Muscle of leg (tissue), 11 donors: ENCODE data around the gene ALK. TPM values are rescaled to one million over a fixed set of nuclear protein-coding genes. Genes with fewer than 3 reads are reported as not detected.
A peak's percentile ranks its signal among the peaks of the same experiment; 100 is the strongest.

Experiments
- DNase-seq: peaks from one replicate; pipeline ENCODE4 v3.0.0; 2013
- H3K27ac ChIP-seq: one replicate; pipeline ENCODE4 v1.5.1; 2013; ENCODE audit warnings: mild to moderate bottlenecking, low read length, control low read depth
- H3K27me3 ChIP-seq: one replicate; pipeline ENCODE4 v1.6.1; 2013; ENCODE audit warnings: low read length; ENCODE audit not compliant: control insufficient read depth, insufficient read depth
- H3K36me3 ChIP-seq: one replicate; pipeline ENCODE4 v1.6.1; 2013; ENCODE audit warnings: low read length; ENCODE audit not compliant: control insufficient read depth, insufficient read depth
- H3K4me1 ChIP-seq: one replicate; pipeline ENCODE4 v1.6.1; 2013; ENCODE audit warnings: low read length; ENCODE audit not compliant: control insufficient read depth, insufficient read depth
- H3K4me3 ChIP-seq: one replicate; pipeline ENCODE4 v1.5.1; 2013; ENCODE audit warnings: low read length, control low read depth
- H3K9me3 ChIP-seq: replicated peaks from 2 replicates; pipeline ENCODE4 v1.6.1; 2013; ENCODE audit warnings: low read depth, low read length; ENCODE audit not compliant: control insufficient read depth
- WGBS: methylation state at CpG from one replicate; pipeline ENCODE4 v1.1.5; 2013; ENCODE audit warnings: missing lambda C conversion rate; ENCODE audit not compliant: insufficient coverage; 5-methylcytosine and 5-hydroxymethylcytosine counted together
- polyA plus RNA-seq, 8 donors: library from polyadenylated mRNA; unstranded; fragments of 120-200 nt; gene quantifications; one replicate each; pipeline versions ENCODE4 v1.2.1 to v1.2.3, GENCODE V29; 2013; ENCODE audit warnings: inconsistent platforms in 1 of 8, low replicate concordance in 1 of 8; ENCODE audit not compliant: insufficient read length in 8 of 8, insufficient read depth in 1 of 8
- total RNA-seq: library from RNA; stranded (reverse); fragments of 120-200 nt; gene quantifications from one replicate; pipeline ENCODE4 v1.2.4, GENCODE V29; 2013

The ALK gene
- total and polyA plus RNA-seq, 9 donors = 0.04 to 0.29 (median 0.09) TPM

DNA sequence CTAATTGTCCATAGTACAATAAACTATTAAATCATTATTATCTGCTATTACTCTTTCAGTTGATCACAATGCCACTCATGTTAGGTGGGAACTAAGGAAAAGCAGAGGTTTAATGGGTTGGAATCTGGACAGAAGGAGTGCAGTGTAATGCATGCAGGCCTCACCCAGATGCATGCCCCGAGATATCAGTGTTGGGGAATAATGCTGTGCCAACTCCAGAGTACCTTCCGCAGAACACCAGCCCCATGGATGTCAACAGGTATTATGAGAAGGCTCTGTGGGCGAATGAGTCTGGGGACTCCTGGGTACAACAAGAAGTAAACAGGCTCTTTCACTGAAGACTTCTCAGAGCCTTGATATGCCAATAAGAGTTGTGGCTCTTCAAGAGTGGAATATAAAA is 377.4 kb downstream of the ALK start:
- H3K27ac ChIP-seq = no peak overlapping the region
- no peak for DNase-seq
- no peaks in the 10 kb centered on the region for H3K36me3 ChIP-seq
- H3K4me1 ChIP-seq = no peaks in the 10 kb centered on the region
- no peak overlapping the region for H3K4me3 ChIP-seq
- 100% methylated on average over 1 of the region's 3 CpGs for WGBS
- no peaks in the 10 kb centered on the region for H3K9me3 ChIP-seq
- no peaks in the 10 kb centered on the region for H3K27me3 ChIP-seq

DNA sequence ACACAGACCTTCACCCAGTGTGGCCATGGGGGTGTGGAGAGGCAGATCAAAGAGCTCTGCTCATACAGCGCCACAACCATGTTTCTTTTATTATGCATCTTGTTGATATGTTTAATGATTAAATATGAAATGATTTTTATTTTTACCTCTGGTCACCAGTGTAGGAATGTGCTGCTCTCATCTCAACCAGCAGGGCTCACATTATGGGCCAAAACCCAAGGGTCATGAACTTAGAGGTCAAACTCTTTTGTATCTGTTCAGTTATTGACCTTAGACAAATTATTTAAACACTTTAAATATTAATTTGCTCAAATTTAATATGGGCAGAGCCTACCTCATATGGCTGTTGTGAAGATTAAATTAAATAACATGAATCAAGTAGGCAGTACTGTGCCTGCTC is 386.2 kb downstream of the ALK start:
- DNase-seq = no peak
- no CpG with 5 or more reads among the region's 1 CpG for WGBS
- no peaks in the 10 kb centered on the region for H3K27me3 ChIP-seq
- no peaks in the 10 kb centered on the region for H3K36me3 ChIP-seq
- no peak overlapping the region for H3K4me3 ChIP-seq
- peaks cover 4% of the 10 kb centered on the region for H3K4me1 ChIP-seq
- H3K27ac ChIP-seq = no peak overlapping the region
- no peaks in the 10 kb centered on the region for H3K9me3 ChIP-seq

- H3K4me3 ChIP-seq = no peak overlapping the region
- no peaks in the 10 kb centered on the region for H3K9me3 ChIP-seq
- H3K27me3 ChIP-seq = no peaks in the 10 kb centered on the region
- DNase-seq = peak; percentile 22
- H3K36me3 ChIP-seq = no peaks in the 10 kb centered on the region
- 50% methylated on average over 1 of the region's 1 CpG for WGBS
- no peak overlapping the region for H3K27ac ChIP-seq
- peaks cover 26% of the 10 kb centered on the region for H3K4me1 ChIP-seq
Observed at GRCh38 chr2:29532436-29532835, 388.9 kb downstream of the ALK start.

GRCh38 chr2:29531626-29532025 is 389.8 kb downstream of the ALK start:
- H3K27ac ChIP-seq = no peak overlapping the region
- no peak overlapping the region for H3K4me3 ChIP-seq
- H3K27me3 ChIP-seq = no peaks in the 10 kb centered on the region
- WGBS = 91% methylated on average over 3 of the region's 4 CpGs
- no peaks in the 10 kb centered on the region for H3K36me3 ChIP-seq
- no peaks in the 10 kb centered on the region for H3K9me3 ChIP-seq
- H3K4me1 ChIP-seq = peaks cover 34% of the 10 kb centered on the region
- no peak for DNase-seq

GRCh38 chr2:29530281-29530680 is 391.1 kb downstream of the ALK start:
- 67% methylated on average over 1 of the region's 2 CpGs for WGBS
- DNase-seq = no peak
- H3K27me3 ChIP-seq = no peaks in the 10 kb centered on the region
- no peaks in the 10 kb centered on the region for H3K9me3 ChIP-seq
- no peaks in the 10 kb centered on the region for H3K36me3 ChIP-seq
- no peak overlapping the region for H3K27ac ChIP-seq
- peaks cover 37% of the 10 kb centered on the region for H3K4me1 ChIP-seq
- no peak overlapping the region for H3K4me3 ChIP-seq

GRCh38 chr2:29528891-29529520 is 392.4 kb downstream of the ALK start:
- no peak overlapping the region for H3K4me3 ChIP-seq
- peak overlapping the region; percentile 85 for H3K27ac ChIP-seq
- H3K27me3 ChIP-seq = no peaks in the 10 kb centered on the region
- H3K36me3 ChIP-seq = no peaks in the 10 kb centered on the region
- peak; percentile 89 for DNase-seq
- WGBS = 14% methylated on average over 18 of the region's 18 CpGs
- H3K4me1 ChIP-seq = peaks cover 37% of the 10 kb centered on the region
- H3K9me3 ChIP-seq = no peaks in the 10 kb centered on the region

GRCh38 chr2:29528371-29528770 is 393.0 kb downstream of the ALK start:
- no CpG with 5 or more reads among the region's 4 CpGs for WGBS
- H3K27me3 ChIP-seq = no peaks in the 10 kb centered on the region

GRCh38 chr2:29527947-29528346 is 393.4 kb downstream of the ALK start:
- no peaks in the 10 kb centered on the region for H3K36me3 ChIP-seq
- H3K4me1 ChIP-seq = peaks cover 37% of the 10 kb centered on the region
- peak overlapping the region; percentile 85 for H3K27ac ChIP-seq
- no peak overlapping the region for H3K4me3 ChIP-seq
- H3K27me3 ChIP-seq = no peaks in the 10 kb centered on the region
- H3K9me3 ChIP-seq = no peaks in the 10 kb centered on the region
- WGBS = 81% methylated on average over 5 of the region's 8 CpGs
- DNase-seq = peak; percentile 19

More at GRCh38 chr2:29528371-29528770, 393.0 kb downstream of the ALK start:
- no peaks in the 10 kb centered on the region for H3K36me3 ChIP-seq
- DNase-seq = no peak
- H3K4me3 ChIP-seq = no peak overlapping the region
- H3K9me3 ChIP-seq = no peaks in the 10 kb centered on the region
- peaks cover 37% of the 10 kb centered on the region for H3K4me1 ChIP-seq
- H3K27ac ChIP-seq = peak overlapping the region; percentile 85

DNA sequence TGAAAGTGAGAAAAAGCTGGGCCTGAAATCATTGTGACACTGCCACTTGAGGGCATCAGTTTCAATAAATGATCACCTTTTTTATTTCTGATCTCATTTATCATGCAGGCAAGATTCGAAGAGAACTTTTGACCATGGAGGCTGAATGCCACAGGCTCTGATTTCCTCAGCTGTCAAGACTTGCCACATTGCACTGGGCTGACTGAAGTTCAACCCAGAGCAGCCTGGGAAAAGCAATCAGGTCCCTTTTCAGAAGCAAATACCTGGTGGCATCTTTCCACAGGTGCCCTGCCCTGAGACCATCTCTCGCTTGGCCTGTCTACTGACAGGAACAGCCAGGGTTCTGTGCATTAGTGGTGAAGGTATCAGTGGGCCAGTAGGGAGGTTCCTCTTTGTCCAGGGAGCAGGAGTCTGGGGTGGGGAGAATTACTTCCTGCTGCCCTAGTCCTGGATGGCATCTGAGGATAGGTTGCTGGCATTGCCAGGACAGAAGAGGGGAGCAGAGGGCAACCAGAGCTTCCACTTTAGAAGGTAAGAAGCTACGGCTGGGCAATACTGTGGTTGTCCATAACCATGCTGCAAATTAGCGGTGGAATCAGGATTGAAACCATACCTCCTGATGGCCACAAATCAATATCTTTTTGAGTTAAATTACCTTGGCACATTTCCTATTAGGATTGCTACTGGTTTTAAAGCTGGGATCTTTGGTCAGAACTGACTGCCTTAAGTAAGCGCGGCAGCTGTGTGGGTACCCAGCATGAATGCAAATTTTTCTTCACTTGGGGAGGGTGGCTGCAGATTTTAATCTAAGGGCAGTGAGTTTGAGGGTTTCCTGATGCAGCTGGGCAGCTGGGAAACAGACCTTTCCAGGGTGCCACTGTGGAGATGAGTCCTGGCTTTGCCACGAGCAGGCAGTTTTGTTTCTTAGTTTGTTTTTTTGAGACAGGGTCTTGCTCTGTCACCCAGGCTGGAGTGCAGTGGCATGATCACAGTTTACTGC is 394.5 kb downstream of the ALK start:
- WGBS = 84% methylated on average over 5 of the region's 7 CpGs
- H3K9me3 ChIP-seq = no peaks in the 10 kb centered on the region
- DNase-seq = peak; percentile 15
- H3K27ac ChIP-seq = no peak overlapping the region
- H3K27me3 ChIP-seq = no peaks in the 10 kb centered on the region
- H3K4me1 ChIP-seq = peaks cover 37% of the 10 kb centered on the region
- H3K36me3 ChIP-seq = no peaks in the 10 kb centered on the region
- H3K4me3 ChIP-seq = no peak overlapping the region

DNA sequence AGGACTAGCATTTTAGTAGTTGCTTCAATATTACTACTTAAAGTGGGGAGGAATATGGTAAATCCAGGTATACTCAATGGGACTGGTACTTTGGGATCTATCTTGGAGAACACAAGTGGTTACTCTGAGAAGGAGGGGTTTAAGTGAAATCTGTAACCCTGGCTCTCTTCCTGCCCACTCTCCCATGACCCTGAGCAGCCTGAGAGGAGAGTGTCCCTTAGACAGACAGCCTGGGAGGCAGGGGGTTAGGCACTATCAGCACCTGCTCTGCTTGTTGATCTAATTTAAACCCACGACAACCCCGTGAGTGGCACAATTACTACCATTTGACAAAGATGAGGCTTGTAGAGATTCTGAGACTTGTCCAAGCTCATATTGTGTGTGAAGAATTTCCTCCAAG is 395.5 kb downstream of the ALK start:
- Histone ChIP-seq H3K9me3 (no peaks in the 10 kb centered on the region), H3K36me3 (no peaks in the 10 kb centered on the region), H3K4me1 (peaks cover 37% of the 10 kb centered on the region), H3K27ac (no peak overlapping the region), H3K4me3 (no peak overlapping the region), H3K27me3 (no peaks in the 10 kb centered on the region)
- no peak for DNase-seq
- no CpG with 5 or more reads among the region's 2 CpGs for WGBS
